Measurements from ENCODE around the gene ZBTB20. TPM values are rescaled to one million over a fixed set of nuclear protein-coding genes. Genes with fewer than 3 reads are reported as not detected.

The ZBTB20 gene
- total and polyA plus RNA-seq, 2 donors from 2014 or later, result 0.99 to 142 TPM

DNA sequence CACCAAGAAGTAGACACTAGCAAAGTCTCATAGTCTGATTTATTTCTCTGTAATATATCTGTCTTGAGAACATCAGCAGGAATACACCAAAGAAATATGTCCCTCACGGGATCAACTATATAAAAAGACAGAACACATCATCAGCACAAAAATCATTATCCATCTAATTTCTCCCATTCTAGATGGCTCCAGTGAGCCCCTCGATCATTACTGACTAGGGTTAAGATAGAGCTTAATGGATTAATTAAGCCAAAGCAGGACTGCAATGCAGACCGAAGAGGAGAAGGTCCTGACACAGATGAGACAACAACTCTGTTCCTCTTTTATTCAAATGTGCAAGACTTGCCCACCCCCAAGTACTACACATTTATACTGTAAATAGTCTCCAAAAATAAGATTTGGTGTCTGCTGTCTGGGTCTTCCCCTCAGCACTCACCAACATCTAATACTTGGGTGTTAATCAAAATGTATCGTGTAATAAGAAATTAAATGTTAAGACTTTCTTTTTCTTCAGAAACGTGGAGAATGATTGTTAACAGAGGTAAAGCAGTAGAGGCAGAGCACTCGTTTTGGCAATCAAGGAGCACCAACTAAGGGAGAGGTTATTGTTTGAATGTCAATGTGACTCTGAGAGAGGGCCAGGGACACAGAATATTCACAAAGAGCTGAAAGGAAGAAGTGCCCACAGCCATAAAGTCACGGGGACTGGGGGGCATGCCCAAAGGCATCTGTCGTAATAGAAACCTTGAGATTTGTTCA, 719.6 kb downstream of the ZBTB20 start:
- H3K9me3 ChIP-seq (ENCODE audit: control insufficient read depth in 2 of 3, insufficient read depth in 1 of 3, low read length in 3 of 3), result no peaks in the 10 kb centered on the region
- no peak overlapping the region for H3K4me3 ChIP-seq (ENCODE audit: low read length in 3 of 3)
- no peak for DNase-seq
- H3K27me3 ChIP-seq (ENCODE audit: control insufficient read depth, insufficient read depth, low read length), result no peaks in the 10 kb centered on the region
- H3K36me3 ChIP-seq (ENCODE audit: control insufficient read depth in 2 of 3, insufficient read depth in 3 of 3, low read length in 3 of 3), result no peaks in the 10 kb centered on the region
- FAIRE-seq, result no peak
- H3K4me1 ChIP-seq (ENCODE audit: control insufficient read depth in 2 of 3, insufficient read depth in 2 of 3, low read depth in 1 of 3, low read length in 3 of 3), result no peaks in the 10 kb centered on the region
- H3K9ac ChIP-seq (ENCODE audit: low read length in 3 of 3), result no peak overlapping the region
- intact Hi-C loops (cut with DNase I), result no loop called here
- H3K27ac ChIP-seq (ENCODE audit: low read depth in 2 of 2, low read length in 2 of 2), result no peak overlapping the region
- no peak for TF ChIP-seq CTCF (IDR thresholded peaks at IDR 0.05; ENCODE audit: borderline replicate concordance, extremely low read depth, insufficient read depth)

GRCh38 chr3:114424337-114424736, 722.8 kb downstream of the ZBTB20 start:
- no peaks in the 10 kb centered on the region for H3K9me3 ChIP-seq (ENCODE audit: control insufficient read depth in 2 of 3, insufficient read depth in 1 of 3, low read length in 3 of 3)
- peaks cover 0 to 3% (median under 1%) of the 10 kb centered on the region in 3 donors for H3K4me1 ChIP-seq (ENCODE audit: control insufficient read depth in 2 of 3, insufficient read depth in 2 of 3, low read depth in 1 of 3, low read length in 3 of 3)
- TF ChIP-seq CTCF (IDR thresholded peaks at IDR 0.05; ENCODE audit: borderline replicate concordance, extremely low read depth, insufficient read depth), result no peak
- no peaks in the 10 kb centered on the region for H3K36me3 ChIP-seq (ENCODE audit: control insufficient read depth in 2 of 3, insufficient read depth in 3 of 3, low read length in 3 of 3)
- no peak overlapping the region for H3K27ac ChIP-seq (ENCODE audit: low read depth in 2 of 2, low read length in 2 of 2)
- DNase-seq (no peak), FAIRE-seq (no peak)
- no peaks in the 10 kb centered on the region for H3K27me3 ChIP-seq (ENCODE audit: control insufficient read depth, insufficient read depth, low read length)
- no peak overlapping the region for H3K4me3 ChIP-seq (ENCODE audit: low read length in 3 of 3)
- no peak overlapping the region for H3K9ac ChIP-seq (ENCODE audit: low read length in 3 of 3)
- intact Hi-C loops (cut with DNase I), result no loop called here

DNA sequence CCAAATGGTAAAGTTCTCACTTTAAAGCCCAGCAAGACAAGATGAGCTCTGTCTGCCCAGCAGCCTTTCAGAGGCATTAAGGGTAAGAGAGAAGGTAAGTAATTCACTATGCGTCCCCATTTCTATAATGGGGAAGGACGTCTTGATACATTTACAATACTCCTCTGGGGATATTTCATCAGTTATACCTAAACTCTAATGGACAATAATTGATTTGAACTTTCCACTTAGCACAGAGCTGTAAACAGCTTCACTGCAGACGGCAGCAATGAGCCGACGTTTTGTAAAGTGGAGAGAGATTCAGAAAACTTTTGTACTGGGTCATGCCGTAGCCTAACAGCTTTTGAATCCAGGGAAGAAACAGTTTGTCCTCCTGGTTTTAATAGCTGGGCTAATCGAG, 725.9 kb downstream of the ZBTB20 start:
- Histone ChIP-seq H3K9me3 (ENCODE audit: control insufficient read depth in 2 of 3, insufficient read depth in 1 of 3, low read length in 3 of 3) (no peaks in the 10 kb centered on the region), H3K27me3 (ENCODE audit: control insufficient read depth, insufficient read depth, low read length) (no peaks in the 10 kb centered on the region), H3K4me1 (ENCODE audit: control insufficient read depth in 2 of 3, insufficient read depth in 2 of 3, low read depth in 1 of 3, low read length in 3 of 3) (peaks cover 0 to 15% (median 5%) of the 10 kb centered on the region in 3 donors), H3K36me3 (ENCODE audit: control insufficient read depth in 2 of 3, insufficient read depth in 3 of 3, low read length in 3 of 3) (no peaks in the 10 kb centered on the region), H3K9ac (ENCODE audit: low read length in 3 of 3) (no peak overlapping the region), H3K4me3 (ENCODE audit: low read length in 3 of 3) (no peak overlapping the region), H3K27ac (ENCODE audit: low read depth in 2 of 2, low read length in 2 of 2) (no peak overlapping the region)
- FAIRE-seq (no peak), DNase-seq (no peak)
- intact Hi-C loops (cut with DNase I), result no loop called here
- TF ChIP-seq CTCF (IDR thresholded peaks at IDR 0.05; ENCODE audit: borderline replicate concordance, extremely low read depth, insufficient read depth), result no peak

All from kidney (tissue), 14 donors.